BLaER1 treated with 17β-estradiol and CSF1 and Interleukin-3, amounts not matched to agents 10 nM and 100 nM (cell line): ENCODE results near the gene PET100.
A peak's percentile ranks its signal among the peaks of the same experiment; 100 is the strongest.

Experiments
- H3K27ac ChIP-seq, 11 experiments: shearing (Covaris generic); formaldehyde crosslinking; 2 replicates each; pipeline ENCODE4 v1.8.1; 2022
- H3K27me3 ChIP-seq, 11 experiments: shearing (Covaris generic); formaldehyde crosslinking; 2 replicates each; pipeline ENCODE4 v1.8.1; 2022
- H3K36me3 ChIP-seq, 11 experiments: shearing (Covaris generic); formaldehyde crosslinking; 2 replicates each; pipeline ENCODE4 v1.8.1; 2022
- H3K4me1 ChIP-seq, 10 experiments: shearing (Covaris generic); formaldehyde crosslinking; 2 replicates each; pipeline ENCODE4 v1.8.1; 2022
- H3K4me2 ChIP-seq, 11 experiments: shearing (Covaris generic); formaldehyde crosslinking; 2 replicates each; pipeline ENCODE4 v1.8.1; 2022
- H3K4me3 ChIP-seq, 10 experiments: shearing (Covaris generic); formaldehyde crosslinking; 2 replicates each; pipeline ENCODE4 v1.8.1; 2022
- H3K9ac ChIP-seq, 11 experiments: shearing (Covaris generic); formaldehyde crosslinking; 2 replicates each; pipeline ENCODE4 v1.8.1; 2022
- H3K9me3 ChIP-seq, 11 experiments: shearing (Covaris generic); formaldehyde crosslinking; replicated peaks in 1 of 11; 2 replicates each; pipeline ENCODE4 v1.8.1; 2022
- H4K20me1 ChIP-seq, 11 experiments: shearing (Covaris generic); formaldehyde crosslinking; 2 replicates each; pipeline ENCODE4 v1.8.1; 2022
- Cebpa-rat ChIP-seq, 11 experiments: shearing (Covaris generic); IDR thresholded peaks; 2 replicates each; pipeline ENCODE4 v1.8.1; 2022

PET100 gene

DNA sequence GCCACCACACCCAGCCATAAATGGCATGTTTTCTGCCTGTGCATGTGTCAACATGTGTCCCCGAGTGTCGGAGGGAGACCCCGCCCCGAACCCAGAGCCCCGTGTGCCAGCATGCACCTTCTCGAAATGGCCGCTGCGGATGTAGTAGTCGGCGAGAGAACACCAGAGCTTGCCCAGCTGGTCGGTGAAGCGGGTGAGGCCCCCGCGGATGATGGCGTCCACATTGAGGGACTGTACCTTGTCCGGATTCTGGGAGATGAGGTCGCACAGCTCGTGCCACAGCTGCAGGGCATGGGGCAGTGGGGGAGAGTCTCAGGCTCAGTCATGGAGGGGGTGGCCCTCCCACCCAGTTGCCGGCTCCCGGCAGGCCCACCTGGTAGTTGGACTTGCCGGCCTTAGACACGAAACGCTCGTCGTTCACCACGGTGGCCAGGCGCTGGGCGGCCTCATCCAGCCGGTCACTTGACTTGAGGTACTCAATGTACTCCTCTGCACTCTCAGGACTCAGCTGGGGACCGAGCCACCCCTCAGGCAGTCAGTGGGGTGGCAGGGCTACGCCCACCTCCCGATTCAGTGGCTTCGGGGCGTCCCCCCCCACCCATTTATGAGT lies 3.7 kb upstream of the PET100 start:
- no peak overlapping the region for H3K9ac ChIP-seq
- H3K36me3 ChIP-seq: peaks cover 57 to 72% (median 65%) of the 10 kb centered on the region in 11 experiments

DNA sequence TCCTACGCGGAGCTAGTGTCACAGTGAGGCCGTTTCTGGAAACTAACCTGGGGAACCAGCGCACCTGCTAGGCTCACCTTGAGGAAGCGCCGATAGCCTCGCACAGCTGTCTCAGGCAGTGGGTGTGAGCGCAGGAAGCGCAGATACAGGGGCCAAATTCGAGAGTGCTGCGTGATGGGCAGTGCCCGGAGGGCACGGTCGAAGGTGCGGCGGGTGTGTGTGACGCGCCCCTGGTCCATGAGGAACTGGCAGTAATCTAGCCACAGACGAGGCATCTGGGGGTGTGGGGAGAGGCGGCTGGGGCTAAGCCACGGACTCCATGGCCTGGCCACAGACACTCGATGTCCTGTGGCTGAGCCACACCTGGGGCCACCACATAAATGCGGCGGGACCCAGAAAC lies 2.4 kb upstream of the PET100 start:
- Histone ChIP-seq H3K9me3 (no peaks in the 10 kb centered on the region), H3K9ac (no peak overlapping the region), H3K4me2 (no peak overlapping the region), H3K36me3 (peaks cover 52 to 69% (median 59%) of the 10 kb centered on the region in 11 experiments), H3K27me3 (no peaks in the 10 kb centered on the region), H3K27ac (no peak overlapping the region), H4K20me1 (peaks cover 0 to 66% (median 35%) of the 10 kb centered on the region in 11 experiments; a peak in 18 of 22 replicates), H3K4me1 (peaks cover 21 to 33% (median 25%) of the 10 kb centered on the region in 10 experiments), H3K4me3 (no peak overlapping the region)
- no peak for TF ChIP-seq Cebpa-rat (IDR thresholded peaks at IDR 0.05)

More for the DNA sequence above, 3.7 kb upstream of the PET100 start:
- Histone ChIP-seq H3K4me3 (no peak overlapping the region), H3K9me3 (no peaks in the 10 kb centered on the region), H3K27ac (no peak overlapping the region), H3K27me3 (no peaks in the 10 kb centered on the region), H3K4me2 (no peak overlapping the region), H4K20me1 (peaks cover 0 to 74% (median 39%) of the 10 kb centered on the region in 11 experiments; a peak in 18 of 22 replicates), H3K4me1 (peaks cover 18 to 22% (median 20%) of the 10 kb centered on the region in 10 experiments)
- no peak for TF ChIP-seq Cebpa-rat (IDR thresholded peaks at IDR 0.05)

DNA sequence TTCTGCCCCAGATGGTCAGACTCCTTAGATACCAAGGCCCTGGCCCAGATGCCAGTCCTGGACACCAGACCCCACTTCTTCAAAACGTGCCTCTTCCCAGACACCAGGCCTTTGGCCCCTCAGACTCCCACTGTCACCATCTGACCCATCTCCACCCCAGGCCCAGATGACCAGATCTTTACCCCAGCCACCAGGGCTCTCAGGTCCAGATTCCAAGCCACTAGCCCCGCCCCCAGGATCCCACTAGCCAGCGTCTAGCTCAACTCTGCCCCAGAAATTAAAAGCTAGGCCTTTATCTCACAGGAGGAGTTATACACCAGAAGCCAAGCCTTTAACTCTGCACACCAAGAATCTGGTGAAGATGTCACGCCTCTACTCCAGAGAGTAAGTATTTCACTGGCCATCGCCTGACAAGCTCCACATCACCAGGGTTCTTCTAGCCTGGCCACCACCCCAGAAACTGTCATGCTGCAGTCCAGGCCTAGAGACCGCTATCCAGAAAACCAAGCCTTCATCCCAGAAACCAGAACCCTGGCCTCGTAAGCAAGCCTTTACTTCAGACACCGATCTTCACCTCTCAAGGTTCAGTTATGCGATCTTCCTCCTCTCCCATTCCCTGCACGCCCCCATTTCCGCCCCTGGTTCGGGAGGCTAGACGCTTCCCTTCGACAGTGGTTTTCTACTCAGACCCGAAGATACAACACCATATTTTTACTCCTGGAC lies 843 bp upstream of the PET100 start:
- Histone ChIP-seq H3K4me3 (peak overlapping the region; percentile 79 to 100 (median 92)), H3K36me3 (peaks cover 44 to 64% (median 50%) of the 10 kb centered on the region in 11 experiments), H3K27ac (peak overlapping the region; percentile 76 to 96 (median 89)), H3K27me3 (no peaks in the 10 kb centered on the region), H3K4me2 (peak overlapping the region; percentile 87 to 100 (median 97)), H4K20me1 (peaks cover 0 to 63% (median 31%) of the 10 kb centered on the region in 11 experiments; a peak in 17 of 22 replicates), H3K9ac (peak overlapping the region; percentile 86 to 97 (median 94)), H3K4me1 (peaks cover 21 to 40% (median 26%) of the 10 kb centered on the region in 10 experiments), H3K9me3 (no peaks in the 10 kb centered on the region)
- TF ChIP-seq Cebpa-rat (IDR thresholded peaks at IDR 0.05): no peak

DNA sequence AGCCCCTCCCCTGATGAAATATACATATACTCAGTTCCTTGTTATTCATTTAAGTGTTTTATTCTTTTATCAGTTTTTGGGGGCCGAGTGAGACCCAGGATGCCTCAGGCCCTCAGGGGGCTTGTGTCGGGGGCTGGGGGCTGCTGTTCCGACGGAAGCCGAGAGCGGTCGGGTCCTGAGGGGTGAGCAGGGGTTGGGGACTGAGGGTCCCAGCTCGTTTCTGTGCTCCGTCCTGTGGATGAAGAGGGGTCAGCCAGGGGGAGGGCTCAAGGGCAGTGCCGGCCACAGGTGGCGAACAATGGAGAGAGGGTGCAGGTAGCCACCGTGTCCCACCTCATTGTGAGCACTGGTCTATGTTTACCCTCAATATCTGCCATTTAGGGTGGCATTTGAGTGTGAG lies 2.0 kb downstream of the PET100 start:
- no peak overlapping the region for H3K9ac ChIP-seq
- peaks cover 0 to 40% (median 20%) of the 10 kb centered on the region in 11 experiments; a peak in 16 of 22 replicates for H4K20me1 ChIP-seq
- H3K27me3 ChIP-seq: no peaks in the 10 kb centered on the region
- peaks cover 41 to 62% (median 50%) of the 10 kb centered on the region in 10 experiments for H3K4me1 ChIP-seq
- no peak overlapping the region; a peak in 1 of 22 replicates for H3K4me2 ChIP-seq
- H3K36me3 ChIP-seq: peaks cover 19 to 35% (median 24%) of the 10 kb centered on the region in 11 experiments
- TF ChIP-seq Cebpa-rat (IDR thresholded peaks at IDR 0.05): no peak
- no peak overlapping the region for H3K4me3 ChIP-seq
- no peaks in the 10 kb centered on the region for H3K9me3 ChIP-seq
- H3K27ac ChIP-seq: no peak overlapping the region

DNA sequence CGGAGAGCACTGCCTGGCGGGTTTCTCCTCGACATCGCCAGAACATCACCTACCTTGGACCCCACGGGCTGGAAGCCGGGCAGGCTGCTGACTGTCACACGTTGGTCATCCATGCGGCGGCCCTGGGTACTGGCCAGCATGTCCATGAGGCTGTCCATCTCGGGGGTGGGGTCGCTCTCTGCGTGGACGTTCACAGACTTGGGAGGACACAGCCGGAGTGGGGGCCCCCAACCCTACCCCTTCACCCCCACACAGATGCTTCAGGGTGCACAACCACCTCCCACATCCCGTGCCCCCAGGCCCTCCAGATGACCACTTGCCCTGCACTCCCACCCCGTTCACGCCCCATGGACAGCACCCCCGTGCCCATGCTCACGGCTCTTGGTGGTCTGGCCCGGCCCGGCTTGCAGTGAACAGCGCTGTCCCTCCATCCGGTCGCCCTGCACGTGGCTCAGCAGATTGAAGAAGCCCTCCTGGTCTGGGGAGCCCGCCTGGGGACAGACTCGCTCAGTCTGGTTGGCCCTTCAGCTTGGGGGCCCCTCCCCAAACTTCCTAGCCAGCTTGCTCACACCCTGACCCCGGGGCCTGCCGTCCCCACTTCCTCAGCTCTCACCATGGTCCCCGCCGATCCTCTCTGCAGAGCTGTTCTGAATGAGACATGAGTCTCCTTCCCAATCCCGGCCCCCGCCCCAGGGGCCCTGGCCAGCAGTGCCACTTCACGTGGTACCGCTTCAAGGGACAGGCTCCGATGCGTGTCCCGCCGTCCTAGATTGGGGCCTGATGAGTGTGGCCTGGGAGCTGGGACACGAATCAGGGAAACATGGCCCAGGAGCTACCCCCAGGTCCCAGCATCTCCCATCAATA lies 3.0 kb downstream of the PET100 start:
- peaks cover 0 to 30% (median 10%) of the 10 kb centered on the region in 11 experiments; a peak in 9 of 22 replicates for H4K20me1 ChIP-seq
- no peak overlapping the region for H3K4me3 ChIP-seq
- H3K36me3 ChIP-seq: peaks cover 10 to 25% (median 15%) of the 10 kb centered on the region in 11 experiments; a peak in 20 of 22 replicates
- TF ChIP-seq Cebpa-rat (IDR thresholded peaks at IDR 0.05): no peak
- 0 out of 22 replicates have a peak overlapping the region, but pooled peaks of 1 of the 11 experiments have one; percentile 22 for H3K9ac ChIP-seq
- H3K27me3 ChIP-seq: no peaks in the 10 kb centered on the region
- H3K4me2 ChIP-seq: no peak overlapping the region
- H3K4me1 ChIP-seq: peaks cover 45 to 66% (median 53%) of the 10 kb centered on the region in 10 experiments
- H3K27ac ChIP-seq: no peak overlapping the region
- no peaks in the 10 kb centered on the region for H3K9me3 ChIP-seq

DNA sequence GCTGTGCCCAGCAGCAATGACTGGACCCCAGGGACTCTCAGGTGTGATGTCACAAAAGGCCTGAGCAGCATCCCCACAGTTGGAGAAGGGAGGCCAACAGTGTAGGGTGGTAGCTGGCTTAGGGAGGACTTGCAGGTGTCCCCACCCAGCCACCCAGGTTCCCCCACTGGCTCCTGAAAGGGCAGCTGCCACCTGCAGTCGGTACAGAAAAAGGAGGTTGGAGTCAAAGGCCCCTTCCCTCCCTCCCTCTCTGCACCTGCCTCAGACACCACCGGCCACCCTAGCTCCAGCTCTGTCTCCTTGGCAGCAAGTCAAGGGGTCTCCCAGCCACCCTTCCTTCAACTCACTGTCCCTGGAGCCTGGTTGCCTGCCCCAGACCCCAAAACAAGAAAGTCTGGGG lies 4.1 kb downstream of the PET100 start, which contains the start of gene PCP2:
Gene PCP2, minus strand, starts transcription at position 22 of the 400 bp plus-strand sequence. CDS start 262 bp downstream, outside the sequence.
- Histone ChIP-seq H3K9me3 (no peaks in the 10 kb centered on the region), H3K4me1 (peaks cover 43 to 66% (median 53%) of the 10 kb centered on the region in 10 experiments), H3K27ac (no peak within 1 kb of the TSS), H3K4me2 (peak within 1 kb of the TSS in 6 of 11 experiments; percentile 2 to 81 (median 28); a peak in 7 of 22 replicates), H3K36me3 (peaks cover 11 to 26% (median 15%) of the 10 kb centered on the region in 11 experiments; a peak in 20 of 22 replicates), H3K27me3 (no peaks in the 10 kb centered on the region), H3K9ac (peak within 1 kb of the TSS in 2 of 11 experiments; percentile 15 to 22; a peak in 1 of 22 replicates), H4K20me1 (peaks cover 0 to 19% (median 2%) of the 10 kb centered on the region in 11 experiments; a peak in 6 of 22 replicates), H3K4me3 (no peak within 1 kb of the TSS)
- no peak for TF ChIP-seq Cebpa-rat (IDR thresholded peaks at IDR 0.05)

DNA sequence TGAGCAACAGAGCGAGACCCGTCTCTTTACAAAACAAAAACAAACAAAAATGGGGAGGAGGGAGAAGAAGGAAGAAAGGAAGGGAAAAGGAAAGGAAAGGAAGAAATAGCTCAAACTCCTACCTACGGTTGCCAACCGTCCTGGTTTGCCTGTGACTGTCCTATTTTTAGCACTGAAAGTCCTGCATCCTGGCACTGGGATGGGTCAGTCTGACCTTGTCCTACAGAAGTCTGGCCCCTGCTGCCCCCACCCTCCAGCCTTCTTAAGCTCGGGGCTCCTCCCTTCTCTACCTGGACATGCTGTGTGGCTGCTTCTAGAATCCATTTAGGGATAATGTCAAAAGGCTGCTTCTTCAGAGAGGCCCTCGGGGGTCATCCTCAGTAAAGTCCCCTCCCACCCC lies 6.1 kb downstream of the PET100 start:
- Histone ChIP-seq H3K36me3 (peaks cover 11 to 40% (median 23%) of the 10 kb centered on the region in 11 experiments; a peak in 20 of 22 replicates), H3K27ac (peak overlapping the region in 2 of 11 experiments; percentile 17 to 79; a peak in 1 of 22 replicates), H3K9ac (peak overlapping the region in 2 of 11 experiments; percentile 15 to 49; a peak in 1 of 22 replicates), H3K9me3 (no peaks in the 10 kb centered on the region), H3K4me1 (peaks cover 35 to 66% (median 51%) of the 10 kb centered on the region in 10 experiments), H4K20me1 (peaks cover 0 to 29% (median 11%) of the 10 kb centered on the region in 11 experiments; a peak in 11 of 22 replicates), H3K4me2 (peak overlapping the region; percentile 81 to 96 (median 85)), H3K27me3 (no peaks in the 10 kb centered on the region), H3K4me3 (no peak overlapping the region)
- no peak for TF ChIP-seq Cebpa-rat (IDR thresholded peaks at IDR 0.05)

DNA sequence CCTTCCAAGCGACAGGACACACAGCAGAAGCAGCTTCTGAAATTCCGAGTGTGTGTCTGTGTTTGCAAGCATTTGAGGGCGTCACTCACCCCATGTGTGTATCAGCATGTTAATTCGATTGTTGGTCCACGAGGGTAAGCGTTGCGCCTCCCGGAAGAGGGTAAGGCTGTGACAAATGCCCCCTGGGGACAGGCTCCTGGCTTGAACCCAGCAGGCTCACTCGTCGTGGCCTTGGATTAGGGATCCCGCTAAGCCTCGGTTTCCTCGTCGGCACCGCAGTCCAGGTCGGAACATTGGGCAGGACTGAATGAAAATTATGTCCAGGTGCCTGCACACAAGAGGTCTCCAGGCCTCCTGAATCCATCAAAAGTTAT lies 6.7 kb downstream of the PET100 start:
- Histone ChIP-seq H3K36me3 (peaks cover 11 to 46% (median 25%) of the 10 kb centered on the region in 11 experiments; a peak in 20 of 22 replicates), H3K9me3 (no peaks in the 10 kb centered on the region), H4K20me1 (peaks cover 0 to 33% (median 11%) of the 10 kb centered on the region in 11 experiments; a peak in 11 of 22 replicates), H3K9ac (peak overlapping the region; percentile 83 to 94 (median 90); a peak in 17 of 22 replicates), H3K27me3 (no peaks in the 10 kb centered on the region), H3K4me1 (peaks cover 31 to 61% (median 46%) of the 10 kb centered on the region in 10 experiments), H3K4me3 (peak overlapping the region; percentile 71 to 97 (median 80)), H3K4me2 (peak overlapping the region; percentile 81 to 96 (median 85)), H3K27ac (peak overlapping the region in 10 of 11 experiments; percentile 78 to 91 (median 88); a peak in 19 of 22 replicates)
- no peak for TF ChIP-seq Cebpa-rat (IDR thresholded peaks at IDR 0.05)
